ENCODE data around the gene ZNF385B. TPM values are rescaled to one million over a fixed set of nuclear protein-coding genes. Genes with fewer than 3 reads are reported as not detected.

Gene ZNF385B
- total RNA-seq, 2 experiments from 2014 or later: 113 to 178 TPM

DNA sequence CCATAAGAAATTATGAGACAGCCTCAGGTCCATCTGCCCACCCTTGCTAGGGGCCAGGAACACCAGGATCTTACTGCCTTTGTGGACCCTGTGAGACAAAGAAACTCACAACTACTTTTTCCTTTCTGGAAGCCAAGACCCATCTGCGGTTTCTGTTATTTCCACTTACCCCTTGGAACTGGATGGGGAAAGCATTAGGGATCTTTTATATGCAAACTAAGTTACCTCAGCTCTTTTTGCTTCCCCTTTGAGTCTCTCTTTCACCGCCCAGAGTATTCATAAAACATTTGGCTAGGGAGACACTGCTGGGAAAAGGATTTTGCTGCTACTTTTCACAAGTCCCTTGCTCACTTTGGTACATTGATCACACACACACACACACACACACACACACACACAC lies 95.7 kb downstream of the ZNF385B start:
- intact Hi-C loops (cut with micrococcal nuclease; ENCODE audit: unreplicated experiment): no loop called here
- TF ChIP-seq, protein P1, sequence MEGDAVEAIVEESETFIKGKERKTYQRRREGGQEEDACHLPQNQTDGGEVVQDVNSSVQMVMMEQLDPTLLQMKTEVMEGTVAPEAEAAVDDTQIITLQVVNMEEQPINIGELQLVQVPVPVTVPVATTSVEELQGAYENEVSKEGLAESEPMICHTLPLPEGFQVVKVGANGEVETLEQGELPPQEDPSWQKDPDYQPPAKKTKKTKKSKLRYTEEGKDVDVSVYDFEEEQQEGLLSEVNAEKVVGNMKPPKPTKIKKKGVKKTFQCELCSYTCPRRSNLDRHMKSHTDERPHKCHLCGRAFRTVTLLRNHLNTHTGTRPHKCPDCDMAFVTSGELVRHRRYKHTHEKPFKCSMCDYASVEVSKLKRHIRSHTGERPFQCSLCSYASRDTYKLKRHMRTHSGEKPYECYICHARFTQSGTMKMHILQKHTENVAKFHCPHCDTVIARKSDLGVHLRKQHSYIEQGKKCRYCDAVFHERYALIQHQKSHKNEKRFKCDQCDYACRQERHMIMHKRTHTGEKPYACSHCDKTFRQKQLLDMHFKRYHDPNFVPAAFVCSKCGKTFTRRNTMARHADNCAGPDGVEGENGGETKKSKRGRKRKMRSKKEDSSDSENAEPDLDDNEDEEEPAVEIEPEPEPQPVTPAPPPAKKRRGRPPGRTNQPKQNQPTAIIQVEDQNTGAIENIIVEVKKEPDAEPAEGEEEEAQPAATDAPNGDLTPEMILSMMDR (conservative IDR thresholded peaks at IDR 0.05; ENCODE audit: low read length): no peak
- TF ChIP-seq EZH2phosphoT487 (IDR thresholded peaks at IDR 0.05; ENCODE audit: borderline replicate concordance, low read depth, low read length): no peak

DNA sequence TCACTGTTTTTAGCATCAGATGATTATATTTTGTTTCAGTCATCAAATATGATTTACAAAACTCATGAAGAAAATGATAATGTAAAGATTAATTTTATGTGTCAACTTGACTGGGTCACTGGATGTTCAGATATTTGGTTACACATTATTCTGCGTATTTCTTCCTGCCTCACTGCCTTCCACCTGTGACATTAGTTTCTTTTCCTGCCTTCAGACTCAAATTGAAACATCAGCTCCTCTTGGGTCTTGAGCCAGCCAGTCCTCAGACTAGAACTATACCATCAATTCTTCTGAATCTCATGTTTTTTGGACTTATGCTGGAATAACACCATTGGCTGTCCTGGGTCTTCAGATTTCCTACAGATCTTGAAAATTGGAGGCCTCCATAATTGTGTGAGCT lies 96.7 kb downstream of the ZNF385B start:
- H2AFZ ChIP-seq (ENCODE audit: low read length): no peak overlapping the region
- H4K20me1 ChIP-seq (ENCODE audit: insufficient read depth, low read length): no peaks in the 10 kb centered on the region
- intact Hi-C loops (cut with micrococcal nuclease; ENCODE audit: unreplicated experiment): no loop called here
- no peaks in the 10 kb centered on the region for H3K4me1 ChIP-seq (ENCODE audit: insufficient read depth, low read length, poor library complexity, severe bottlenecking)
- no peak overlapping the region for H3K27ac ChIP-seq (ENCODE audit: low read depth, low read length, poor library complexity, severe bottlenecking)
- no peak overlapping the region for H3K4me3 ChIP-seq (ENCODE audit: low read depth, low read length, poor library complexity, severe bottlenecking)
- H3K4me2 ChIP-seq (ENCODE audit: low read length): no peak overlapping the region
- CTCF ChIA-PET (ENCODE audit: unreplicated experiment): no interaction called here
- BruUV-seq (replicated peaks): no TSS peak
- DNase-seq (ENCODE audit: low spot score): no peak
- peaks cover 22% of the 10 kb centered on the region; the same call in 1 of the 2 replicates for H3K9me3 ChIP-seq (ENCODE audit: low read length)
- TF ChIP-seq, protein P1 (conservative IDR thresholded peaks at IDR 0.05; ENCODE audit: low read length): no peak
- TF ChIP-seq EZH2phosphoT487 (IDR thresholded peaks at IDR 0.05; ENCODE audit: borderline replicate concordance, low read depth, low read length): no peak
- peaks cover 95% of the 10 kb centered on the region for H3K36me3 ChIP-seq (ENCODE audit: insufficient read depth, low read length)
- POLR2A ChIA-PET: no interaction called here
- H3K79me2 ChIP-seq (ENCODE audit: insufficient read depth, low read depth, low read length): no peaks in the 10 kb centered on the region
- H3K9me2 ChIP-seq (ENCODE audit: insufficient read depth, low read length): no peaks in the 10 kb centered on the region

More for the DNA sequence above, 95.7 kb downstream of the ZNF385B start:
- Histone ChIP-seq H3K79me2 (ENCODE audit: insufficient read depth, low read depth, low read length) (peaks cover 5% of the 10 kb centered on the region; the same call in 1 of the 2 replicates), H3K9me2 (ENCODE audit: insufficient read depth, low read length) (no peaks in the 10 kb centered on the region), H3K4me3 (ENCODE audit: low read depth, low read length, poor library complexity, severe bottlenecking) (no peak overlapping the region), H3K36me3 (ENCODE audit: insufficient read depth, low read length) (peaks cover 94% of the 10 kb centered on the region), H3K4me2 (ENCODE audit: low read length) (no peak overlapping the region), H4K20me1 (ENCODE audit: insufficient read depth, low read length) (no peaks in the 10 kb centered on the region), H3K27ac (ENCODE audit: low read depth, low read length, poor library complexity, severe bottlenecking) (no peak overlapping the region), H3K9me3 (ENCODE audit: low read length) (peaks cover 15% of the 10 kb centered on the region; the same call in 1 of the 2 replicates), H2AFZ (ENCODE audit: low read length) (no peak overlapping the region), H3K4me1 (ENCODE audit: insufficient read depth, low read length, poor library complexity, severe bottlenecking) (no peaks in the 10 kb centered on the region)
- BruUV-seq (replicated peaks): no TSS peak
- CTCF ChIA-PET (ENCODE audit: unreplicated experiment): no interaction called here
- POLR2A ChIA-PET: interaction anchor here (1.0 kb wide), 2 partner anchors 13 to 715 kb away, joined by 3 to 4 read pairs; no protein-coding TSS in a partner anchor
- DNase-seq (ENCODE audit: low spot score): no peak

DNA sequence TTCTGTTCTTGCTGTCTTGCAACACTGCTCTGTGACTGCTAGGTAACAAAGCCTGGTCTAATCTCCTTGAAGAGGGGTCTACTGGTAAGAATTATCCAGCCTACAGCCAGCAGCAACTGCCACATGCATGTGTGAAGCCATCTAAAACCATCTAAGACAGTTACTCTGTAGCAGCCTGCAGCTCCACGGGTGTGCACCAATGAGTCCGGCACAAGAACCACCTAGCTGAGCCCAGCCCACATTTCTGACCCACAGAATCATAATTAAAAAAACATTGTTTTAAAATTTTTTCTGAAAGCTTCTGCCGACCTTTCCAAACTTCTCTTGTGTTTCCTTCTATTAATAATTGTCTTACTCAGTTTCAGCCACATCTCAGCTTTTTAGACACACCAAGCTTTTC lies 102.8 kb downstream of the ZNF385B start:
- POLR2A ChIA-PET: interaction anchor here (0.6 to 1.1 kb wide), 3 partner anchors 11 to 171 kb away, joined by 3 to 4 read pairs (median 4); no protein-coding TSS in a partner anchor

More for the DNA sequence above, 102.8 kb downstream of the ZNF385B start:
- H2AFZ ChIP-seq (ENCODE audit: low read length): no peak overlapping the region
- H4K20me1 ChIP-seq (ENCODE audit: insufficient read depth, low read length): no peaks in the 10 kb centered on the region
- intact Hi-C loops (cut with micrococcal nuclease; ENCODE audit: unreplicated experiment): loop anchor here (10.0 kb wide), 1 partner anchor 176 kb away; no protein-coding TSS in a partner anchor
- H3K79me2 ChIP-seq (ENCODE audit: insufficient read depth, low read depth, low read length): no peaks in the 10 kb centered on the region
- TF ChIP-seq, protein P1 (conservative IDR thresholded peaks at IDR 0.05; ENCODE audit: low read length): no peak
- TF ChIP-seq EZH2phosphoT487 (IDR thresholded peaks at IDR 0.05; ENCODE audit: borderline replicate concordance, low read depth, low read length): no peak
- DNase-seq (ENCODE audit: low spot score): no peak
- no peak overlapping the region for H3K4me2 ChIP-seq (ENCODE audit: low read length)
- CTCF ChIA-PET (ENCODE audit: unreplicated experiment): no interaction called here
- H3K4me3 ChIP-seq (ENCODE audit: low read depth, low read length, poor library complexity, severe bottlenecking): no peak overlapping the region
- peaks cover 25% of the 10 kb centered on the region for H3K9me3 ChIP-seq (ENCODE audit: low read length)
- BruUV-seq (replicated peaks): no TSS peak
- H3K27ac ChIP-seq (ENCODE audit: low read depth, low read length, poor library complexity, severe bottlenecking): no peak overlapping the region
- no peaks in the 10 kb centered on the region for H3K9me2 ChIP-seq (ENCODE audit: insufficient read depth, low read length)
- H3K4me1 ChIP-seq (ENCODE audit: insufficient read depth, low read length, poor library complexity, severe bottlenecking): no peaks in the 10 kb centered on the region
- peaks cover 69% of the 10 kb centered on the region for H3K36me3 ChIP-seq (ENCODE audit: insufficient read depth, low read length)

All from OCI-LY7 (cell line).